Fibroblast of upper back skin (primary cell): ENCODE results near the gene KCNIP3.
"Not testable (repeated sequence)": the region's sequence is repeated elsewhere in the genome, so short reads cannot be mapped to it uniquely, and the experiment has no call there.

ENCODE experiments used
- DNase-seq: peaks from one replicate; pipeline ENCODE4 v3.0.0-alpha.2; 2013

KCNIP3 gene

DNA sequence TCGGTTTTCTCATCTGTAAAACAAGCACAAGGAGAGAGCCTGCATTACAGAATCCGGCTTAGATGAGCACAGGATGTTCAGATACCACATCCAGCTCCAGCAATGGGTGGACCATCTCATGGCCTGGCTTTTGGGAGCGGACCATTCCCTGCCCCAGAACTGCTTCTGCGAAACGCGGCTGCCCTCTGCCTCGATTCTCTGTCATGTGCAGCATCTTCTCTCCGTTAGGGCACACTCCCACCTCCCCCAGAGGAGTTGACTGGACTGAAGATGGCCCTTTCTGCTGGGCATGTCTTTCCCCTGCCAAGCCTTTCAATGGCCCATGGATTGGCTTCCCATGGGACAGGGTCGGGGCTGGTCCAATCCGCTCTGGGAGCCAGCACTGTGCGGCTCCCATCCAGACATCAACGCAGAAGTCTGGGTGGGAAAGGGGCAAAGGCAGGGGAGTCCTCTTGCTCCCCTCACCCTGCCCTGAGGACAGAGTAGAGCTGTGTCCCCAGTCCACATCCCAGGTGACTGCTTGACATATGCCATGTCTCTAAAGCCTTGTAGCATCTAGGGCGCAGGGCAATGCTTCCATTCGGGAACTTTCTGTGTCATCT, 91.0 kb downstream of the KCNIP3 start:
- no peak for DNase-seq

DNA sequence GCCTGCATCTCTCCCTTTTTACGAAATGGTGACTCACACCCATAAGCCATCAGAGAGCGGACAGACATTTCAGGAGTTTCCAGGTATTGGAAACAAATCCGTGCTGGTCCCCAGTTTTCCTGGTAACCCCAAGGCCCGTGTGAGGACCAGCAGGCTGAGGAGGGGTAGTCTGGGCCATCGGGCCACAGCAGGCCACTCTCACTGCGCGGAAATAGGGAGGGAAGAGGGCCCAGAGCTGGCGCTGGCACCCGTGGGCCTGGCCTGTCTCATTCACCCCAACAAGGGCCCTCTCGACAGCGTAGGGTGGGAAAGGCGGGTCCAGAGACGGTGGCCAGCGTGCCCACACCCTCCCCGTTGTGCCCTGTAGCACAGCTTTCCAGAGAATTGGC, 91.7 kb downstream of the KCNIP3 start:
- no peak for DNase-seq

DNA sequence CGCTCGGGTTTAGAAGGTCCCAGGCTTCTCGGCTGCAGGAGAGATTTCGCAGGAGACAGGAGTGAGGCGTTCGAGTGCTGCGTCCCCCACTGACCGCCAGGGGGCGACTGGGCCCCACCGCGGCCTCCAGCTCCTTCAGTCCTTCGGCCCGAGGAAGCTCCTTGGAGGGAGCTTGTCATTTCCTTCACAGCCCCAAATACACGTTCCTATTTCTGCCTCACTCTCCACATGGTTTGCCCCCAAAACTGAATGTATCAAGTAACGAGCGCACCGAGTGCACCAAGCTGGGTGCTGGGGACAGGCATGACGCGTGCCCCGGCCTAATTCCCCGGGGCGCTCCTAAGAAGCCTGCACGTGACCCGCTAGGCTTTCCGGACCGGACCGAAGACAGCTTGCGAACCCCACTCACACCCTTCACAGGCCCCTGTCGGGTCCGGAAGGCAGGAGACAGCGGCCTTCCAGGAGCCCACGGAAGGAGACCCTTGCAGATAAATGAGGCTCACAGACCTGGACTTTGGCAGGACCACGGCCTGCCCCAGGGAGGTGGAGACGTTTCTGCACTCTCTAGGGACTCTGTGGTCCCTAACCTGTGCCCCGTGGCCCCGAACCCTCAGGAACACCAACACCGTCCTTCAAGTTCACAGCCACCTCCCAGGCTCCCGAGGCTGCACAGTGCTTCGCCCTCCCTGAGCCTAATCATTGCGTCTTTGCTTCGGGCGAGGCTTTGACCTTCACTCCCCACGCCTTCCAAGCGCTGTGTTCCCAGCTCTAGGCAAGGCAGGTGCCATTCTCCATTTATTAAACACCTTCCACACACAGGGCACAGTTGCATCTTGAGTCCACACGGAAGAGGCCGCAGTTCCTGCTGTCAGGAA, 92.3 kb downstream of the KCNIP3 start:
- peak; percentile 62 for DNase-seq

DNA sequence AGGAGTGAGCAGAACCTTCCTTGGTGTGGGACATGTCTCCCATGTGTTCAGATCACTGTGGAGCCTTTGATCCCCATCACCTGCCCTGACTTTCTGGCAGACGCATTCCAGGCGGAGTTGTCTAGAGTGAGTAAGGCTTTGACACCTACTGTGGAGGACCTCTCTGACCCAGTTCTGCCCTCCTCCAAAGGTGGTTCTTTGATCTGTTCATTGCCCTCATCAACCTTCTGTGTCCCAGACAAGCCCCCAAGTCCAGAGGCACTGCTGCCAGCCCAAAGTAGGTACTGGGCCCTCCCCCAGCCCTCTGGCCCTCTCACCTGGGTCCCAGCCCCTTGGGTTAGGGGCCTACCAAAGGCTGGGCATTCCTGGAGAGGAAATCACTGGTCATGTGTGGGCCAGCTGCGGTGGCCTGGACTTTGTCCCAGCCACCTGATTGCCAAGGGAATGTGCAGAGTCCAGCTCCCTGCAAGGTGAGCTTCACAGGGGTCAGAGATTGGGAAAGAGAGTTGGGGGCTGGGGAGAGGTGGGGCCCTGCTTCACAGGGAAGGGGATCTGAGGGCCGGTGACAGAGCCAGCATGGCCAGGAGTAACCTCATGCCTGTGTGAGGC, 93.2 kb downstream of the KCNIP3 start:
- DNase-seq: no peak

DNA sequence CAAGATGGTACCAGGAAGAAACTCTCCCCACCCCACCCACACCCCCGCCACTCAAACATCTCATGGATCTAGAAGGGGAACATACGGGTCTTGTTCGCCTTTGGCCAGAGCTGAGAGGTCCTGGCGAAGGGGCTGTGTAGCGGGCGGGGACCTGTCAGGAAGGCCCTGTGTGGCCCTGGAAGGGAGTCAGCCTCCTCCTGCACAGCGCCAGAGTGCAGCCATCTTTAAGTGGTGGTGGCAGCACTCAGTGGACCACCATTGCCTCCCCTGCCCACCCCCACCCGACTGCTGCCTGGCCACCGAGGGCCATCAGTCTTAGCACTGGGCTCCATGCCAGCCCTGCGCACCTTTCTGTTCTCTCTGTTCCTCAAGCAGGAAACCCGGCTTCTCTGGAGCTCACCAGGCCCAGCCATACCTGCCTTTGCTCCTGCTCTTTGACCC, 93.8 kb downstream of the KCNIP3 start:
- no peak for DNase-seq

DNA sequence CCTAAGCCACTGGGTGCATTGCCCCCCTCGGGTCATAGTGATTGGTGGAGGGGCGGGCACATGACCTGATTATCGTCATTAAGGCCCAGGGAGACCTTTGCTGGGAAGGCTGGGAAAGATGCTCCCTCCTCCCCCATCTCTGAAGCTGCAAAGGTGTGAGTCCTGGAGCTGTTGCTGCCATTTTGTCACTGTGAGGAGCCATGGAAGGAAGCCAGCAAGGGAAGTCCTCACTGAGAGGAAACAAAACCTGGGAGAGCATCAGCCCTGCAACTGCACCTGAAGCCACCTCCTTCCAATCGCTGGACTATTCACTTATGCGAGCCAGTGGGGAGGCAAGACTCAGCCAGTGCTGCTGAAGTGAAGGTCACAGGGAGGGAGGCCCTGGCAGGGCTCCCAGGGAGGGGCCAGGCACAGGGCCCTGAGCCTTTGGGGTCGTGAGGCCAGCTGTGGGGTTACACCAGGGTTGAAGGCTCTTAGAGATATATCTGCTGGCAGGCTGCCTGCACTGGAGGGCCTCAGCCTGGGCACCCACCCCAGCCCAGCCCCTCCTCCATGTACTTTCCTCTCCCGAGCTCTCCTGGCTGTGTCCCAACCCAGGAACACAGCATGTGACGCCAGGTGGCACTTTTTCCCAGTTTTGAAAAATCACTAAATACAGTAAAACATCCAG, 94.6 kb downstream of the KCNIP3 start:
- DNase-seq: no peak

DNA sequence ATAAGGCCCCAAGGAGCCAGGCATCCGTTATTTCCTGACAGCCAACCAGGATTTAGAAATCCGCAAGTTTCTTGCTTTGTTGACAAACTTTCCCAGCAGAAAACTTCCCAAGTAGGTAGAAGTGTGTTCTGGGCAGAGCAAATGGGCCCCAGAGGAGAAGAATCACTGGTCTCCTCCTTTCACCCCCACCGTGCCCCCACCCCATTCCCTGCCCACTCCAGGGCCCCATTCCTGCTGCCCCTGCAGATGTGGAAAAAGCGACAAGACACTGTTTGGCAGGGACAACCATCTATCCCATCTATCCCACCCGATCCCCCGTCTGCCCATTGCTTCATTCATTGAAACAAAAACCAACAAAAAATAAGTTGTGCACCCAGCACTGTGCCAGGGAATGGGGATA, 95.2 kb downstream of the KCNIP3 start:
- no peak for DNase-seq

DNA sequence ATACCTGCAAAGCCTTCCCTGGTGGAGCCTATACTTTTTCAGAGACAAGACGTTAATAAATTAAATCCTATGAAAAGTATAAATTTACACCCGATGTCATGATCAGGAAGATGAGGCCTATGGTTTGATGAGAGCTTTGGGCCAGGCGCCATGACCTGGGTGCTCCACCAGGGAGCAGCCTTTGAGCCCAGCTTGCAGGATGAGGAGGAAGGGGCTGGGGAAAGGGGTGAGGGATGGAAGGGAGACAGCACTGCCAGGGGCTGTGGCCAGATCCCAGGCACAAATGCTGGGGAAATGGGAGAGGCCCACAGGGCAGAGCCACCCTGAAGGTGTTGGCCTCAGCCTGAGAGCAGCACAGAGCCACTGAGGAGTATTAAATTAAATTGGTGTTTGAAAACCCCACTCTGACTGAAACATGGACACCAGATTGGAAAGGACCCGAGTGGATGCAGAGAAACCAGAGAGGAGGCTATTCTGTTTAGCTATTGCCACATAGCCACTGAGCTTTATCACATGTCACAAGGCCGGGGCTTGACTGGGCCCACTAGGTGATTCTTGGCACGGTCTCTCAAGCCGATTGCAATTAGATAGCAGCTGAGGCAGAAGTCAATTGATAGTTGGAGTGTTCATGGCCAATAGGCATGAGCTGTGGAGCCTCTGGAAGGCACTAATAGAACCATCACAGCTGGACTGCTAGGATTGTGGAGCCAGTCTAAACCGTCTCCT, 95.7 kb downstream of the KCNIP3 start:
- DNase-seq: no peak

DNA sequence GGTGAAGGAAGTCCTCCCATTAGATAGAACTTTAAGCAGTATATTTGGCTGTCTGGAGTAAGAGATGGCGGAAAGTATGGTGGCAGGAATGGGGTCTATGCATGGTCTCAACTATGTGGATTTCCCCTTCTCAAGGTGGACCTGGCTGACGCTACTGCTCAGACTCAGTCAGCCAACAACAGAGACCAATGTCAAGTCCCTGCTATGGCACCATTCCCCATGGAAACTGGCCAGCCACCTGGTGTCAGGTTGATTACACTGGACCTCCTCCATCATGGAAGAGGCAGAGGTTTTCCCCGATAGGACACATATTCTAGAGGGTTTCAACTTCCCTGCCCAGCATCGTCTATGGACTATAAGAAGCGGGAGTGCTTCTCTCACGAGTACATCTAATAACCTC, 96.8 kb downstream of the KCNIP3 start:
- DNase-seq: no peak

DNA sequence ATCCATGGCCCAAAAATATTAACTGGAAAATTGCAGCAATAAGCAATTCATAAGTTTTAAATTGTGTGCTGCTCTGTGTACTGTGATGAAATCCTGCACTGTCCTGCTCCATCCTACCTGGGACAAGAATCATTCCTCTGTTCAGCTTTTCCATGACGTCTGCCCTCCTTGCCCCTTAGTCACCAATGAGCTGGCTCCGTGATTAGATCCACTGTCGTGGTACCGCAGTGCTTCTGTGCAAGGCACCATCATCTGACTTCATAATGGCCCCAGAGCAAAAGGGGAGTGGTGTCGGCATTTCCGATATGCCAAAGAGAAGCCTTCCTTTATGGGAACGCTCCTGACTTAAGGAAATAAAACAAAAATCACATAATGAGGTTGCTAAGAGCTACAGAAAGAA, 101.9 kb downstream of the KCNIP3 start:
- DNase-seq: no peak

DNA sequence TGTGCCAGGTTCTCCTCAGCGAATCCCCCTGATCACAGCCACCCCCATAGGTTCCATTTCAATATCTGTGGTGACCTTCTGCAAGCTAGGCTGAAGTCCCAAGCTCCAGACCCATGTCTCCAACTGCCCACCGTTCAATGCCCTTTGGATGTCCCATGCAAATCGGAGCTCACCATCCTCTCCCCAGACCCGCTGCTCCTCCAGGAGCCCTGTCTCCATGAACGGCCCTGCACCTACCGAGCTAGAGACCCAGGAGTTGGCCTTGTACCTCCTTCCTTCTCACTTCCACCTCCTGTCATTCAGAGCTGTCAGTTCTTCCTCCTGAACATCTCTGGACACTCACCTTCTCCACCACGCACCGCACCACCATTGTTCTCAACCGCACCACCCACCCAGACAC, 104.3 kb downstream of the KCNIP3 start:
- no peak for DNase-seq

DNA sequence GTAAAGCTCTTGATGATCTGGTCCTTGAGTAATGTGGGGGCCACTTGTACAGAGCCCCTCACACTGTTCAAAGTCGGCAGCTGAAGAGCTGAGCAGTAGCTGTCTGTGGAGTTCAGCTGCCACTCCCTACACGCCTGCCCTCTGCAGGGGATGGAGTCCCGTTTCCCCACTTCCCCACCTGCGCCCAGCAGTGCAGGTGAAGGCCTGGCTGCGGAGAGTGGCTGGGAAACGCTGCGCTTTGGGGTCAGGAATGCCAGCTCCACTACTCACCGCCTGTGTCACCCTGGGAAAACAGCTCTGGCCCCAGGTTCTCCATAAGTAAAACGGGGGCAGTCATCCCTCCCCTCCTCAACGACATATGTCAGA, 104.8 kb downstream of the KCNIP3 start:
- not testable (repeated sequence) for DNase-seq

DNA sequence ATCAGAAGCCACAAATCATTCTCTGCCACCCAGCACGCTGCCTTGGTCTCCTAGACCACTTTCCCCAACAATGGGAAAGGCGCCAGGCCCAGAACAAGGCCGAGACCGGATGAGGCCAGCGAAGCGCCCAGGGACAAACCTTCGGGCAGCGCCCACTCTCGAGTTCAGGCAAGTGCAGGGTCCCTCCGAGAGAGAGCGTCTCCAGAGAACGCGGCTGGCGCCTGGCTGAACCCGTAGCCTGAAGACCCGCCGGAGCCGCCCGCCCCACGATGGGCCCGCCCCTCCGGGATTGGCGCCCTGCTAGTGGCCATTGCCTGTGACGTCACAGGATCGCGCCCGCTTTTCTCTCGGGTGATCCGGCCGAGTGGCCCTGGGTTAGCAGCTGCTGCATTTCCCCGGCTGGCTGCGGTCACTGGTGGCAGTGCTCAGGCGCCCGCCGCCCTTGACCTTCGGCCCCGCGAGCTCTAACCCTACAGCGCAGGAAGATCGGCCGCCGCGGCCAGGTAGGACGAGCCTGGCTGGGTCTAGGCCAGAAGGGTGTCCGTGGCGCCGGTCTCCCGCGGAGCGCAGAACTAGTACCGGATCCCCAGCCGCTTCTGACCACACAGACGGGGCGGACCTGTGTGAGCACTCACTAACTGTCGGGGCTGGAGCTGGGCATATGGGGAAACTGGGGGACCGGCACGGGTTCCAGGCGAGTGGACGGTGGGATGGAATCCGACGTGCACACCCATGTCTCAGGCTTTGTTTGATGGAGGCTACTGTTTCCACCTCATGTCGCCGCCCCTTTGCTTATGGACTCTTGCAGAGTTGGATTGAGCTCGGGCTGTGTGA, 105.4 kb downstream of the KCNIP3 start, which contains the start of gene FAHD2A:
Gene FAHD2A (plus strand): TSS at position 339 of the 834 bp plus-strand sequence. CDS start 2,851 bp downstream, outside the sequence.
- peak; percentile 89 for DNase-seq

DNA sequence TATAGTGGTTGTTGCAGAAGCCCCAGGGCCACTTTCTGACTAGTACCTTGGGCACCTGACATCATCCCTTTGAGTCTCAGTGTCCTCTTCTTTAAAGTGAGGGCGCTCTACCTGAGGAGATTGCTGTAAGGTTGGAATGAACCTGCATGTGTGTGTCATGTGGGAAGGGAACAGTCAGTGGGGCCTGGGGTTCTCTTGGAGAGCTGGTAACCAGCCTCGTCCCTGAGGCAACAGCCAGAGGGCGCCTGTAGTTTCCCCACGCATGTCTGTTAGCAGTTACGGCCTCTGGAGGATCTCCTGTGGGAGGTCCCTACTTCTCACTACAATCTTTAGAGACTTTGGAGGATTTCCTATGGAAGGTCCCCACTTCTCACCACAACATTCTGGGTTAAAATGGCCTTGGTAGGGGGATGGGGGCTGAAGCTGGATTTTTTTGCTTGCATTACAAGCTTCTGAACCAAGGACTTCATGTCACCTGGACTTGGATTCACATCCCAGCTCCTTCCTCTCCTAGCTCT, 106.1 kb downstream of the KCNIP3 start:
- DNase-seq: peak; percentile 38

DNA sequence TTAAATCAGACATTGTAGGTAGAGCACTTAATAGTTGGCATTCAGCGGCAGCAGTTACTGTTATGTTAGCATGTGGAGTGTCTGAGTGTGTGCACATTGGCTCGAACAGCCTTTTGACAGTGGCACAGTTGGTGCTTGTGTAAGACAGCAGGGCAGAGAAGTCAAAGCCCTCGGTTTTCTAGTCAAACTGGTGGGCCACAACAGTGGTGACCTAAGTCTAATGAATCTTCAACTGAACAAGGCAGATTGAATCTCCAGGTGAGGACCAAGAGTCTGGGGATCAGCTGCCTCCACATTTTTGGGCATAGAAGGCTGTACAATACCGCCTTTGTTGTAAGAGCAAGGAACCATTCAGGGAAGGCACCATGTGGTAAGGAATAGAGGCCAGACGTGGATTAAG, 106.7 kb downstream of the KCNIP3 start:
- DNase-seq: not testable (repeated sequence)

DNA sequence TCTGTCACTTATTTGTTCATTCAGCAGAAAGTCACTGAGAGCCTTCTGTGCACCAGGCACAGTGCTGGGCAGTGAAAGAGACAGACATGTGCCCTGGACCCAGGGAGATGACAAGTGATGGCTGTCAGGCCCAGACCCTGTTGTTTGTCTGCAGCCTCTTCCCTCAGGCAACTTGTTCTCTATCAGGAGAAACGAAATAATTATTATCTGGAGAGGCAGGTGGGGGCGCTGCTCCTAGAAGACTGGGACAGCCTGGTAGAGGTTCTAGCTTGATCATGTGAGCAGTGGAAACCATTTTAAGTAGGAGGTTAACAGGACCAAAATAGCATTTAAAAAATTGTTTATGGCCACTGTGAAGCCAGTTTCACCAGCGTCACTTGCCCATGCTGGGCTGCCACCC, 107.5 kb downstream of the KCNIP3 start:
- not testable (repeated sequence) for DNase-seq

DNA sequence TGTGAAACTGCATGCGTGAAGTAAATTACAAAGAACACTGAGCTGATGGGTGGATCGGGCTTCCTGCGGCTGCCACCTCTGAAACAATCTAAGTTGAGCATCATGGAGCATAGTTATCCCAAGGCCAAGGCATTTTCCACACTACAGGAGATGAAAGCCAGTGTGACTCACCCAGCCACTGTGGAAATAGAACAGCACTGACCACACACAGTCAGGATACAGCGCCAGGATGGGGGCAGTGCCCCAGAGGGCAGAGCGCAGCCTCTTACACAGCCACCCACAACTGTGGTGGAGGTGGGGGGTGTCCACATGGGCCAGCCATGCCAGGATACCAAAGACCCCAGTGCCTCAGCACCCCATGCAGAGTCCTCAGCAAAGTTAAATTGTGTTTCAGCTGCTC, 114.1 kb downstream of the KCNIP3 start:
- DNase-seq: peak; percentile 49

DNA sequence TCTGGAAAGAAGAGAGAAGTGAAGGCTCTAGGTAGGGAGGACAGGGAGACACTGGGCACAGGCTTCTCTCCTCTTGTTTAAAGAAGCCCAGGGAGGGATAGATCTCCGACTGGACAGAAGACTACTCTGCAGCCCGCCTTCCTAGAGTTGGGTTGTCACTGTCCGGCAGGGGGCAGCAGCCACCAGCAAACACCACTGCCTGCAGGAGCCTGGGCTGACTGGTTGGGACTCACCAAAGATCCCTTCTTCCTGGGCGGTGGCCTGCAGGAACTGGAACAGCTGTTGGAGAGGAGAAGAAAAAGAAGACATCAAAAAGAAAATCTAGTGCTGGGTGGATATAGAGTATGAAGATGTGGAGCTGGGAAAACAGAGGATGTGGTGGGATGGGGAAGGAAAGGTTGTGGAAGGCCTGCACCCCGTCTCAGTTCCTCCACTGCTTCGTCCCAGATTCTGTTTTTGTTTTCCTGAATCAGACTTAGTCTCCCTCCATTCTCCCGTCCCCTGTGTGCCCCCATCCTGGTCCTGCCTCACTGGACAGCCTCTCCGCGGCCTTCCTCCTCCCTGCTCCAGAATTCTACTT, 117.0 kb downstream of the KCNIP3 start:
- DNase-seq: peak; percentile 82

DNA sequence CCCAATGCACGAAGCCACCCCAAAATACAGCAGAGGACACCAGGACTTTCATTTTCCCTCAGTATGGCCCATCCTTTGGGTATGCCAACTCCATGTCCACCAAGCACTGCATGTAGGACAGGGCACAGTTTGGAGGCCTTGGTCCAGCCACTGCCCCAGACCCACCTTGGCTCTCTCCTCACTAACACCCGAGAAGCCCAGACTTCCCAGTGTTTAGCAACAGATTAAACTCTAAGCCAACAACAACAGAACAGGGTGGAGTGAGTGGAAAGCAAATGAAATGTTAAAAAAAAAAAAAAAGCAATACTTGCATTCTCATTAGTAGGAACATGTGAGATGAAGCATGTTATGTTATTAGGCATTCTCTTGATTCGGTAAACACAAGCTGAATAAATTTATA, 118.0 kb downstream of the KCNIP3 start:
- not testable (repeated sequence) for DNase-seq

DNA sequence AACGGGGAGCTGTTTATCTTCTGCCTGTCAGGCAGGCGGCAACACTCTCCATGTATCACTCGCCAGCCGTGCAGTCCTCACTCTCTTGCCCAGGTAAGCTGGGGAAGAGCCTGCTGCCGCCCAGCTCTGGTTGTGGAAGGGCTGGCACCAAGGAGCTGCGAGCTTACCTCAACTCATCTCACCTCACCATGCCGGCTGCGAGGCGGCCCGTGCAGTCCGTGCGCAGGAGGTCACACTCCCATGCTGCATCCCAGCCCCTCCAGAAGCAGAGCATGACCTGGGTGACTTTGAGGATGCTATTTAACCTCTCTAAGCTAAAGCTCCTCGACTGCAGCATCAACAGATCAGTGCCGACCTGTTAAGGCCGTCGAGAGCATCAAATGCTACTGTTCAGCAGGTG, 118.4 kb downstream of the KCNIP3 start:
- DNase-seq: not testable (repeated sequence)
